IPS-NIHi7 (cell line): Measurements from ENCODE around the gene GRPEL2.
"Not testable (repeated sequence)": the region's sequence is repeated elsewhere in the genome, so short reads cannot be mapped to it uniquely, and the experiment has no call there.

Experiments used
- DNase-seq: peaks from one replicate; pipeline ENCODE4 v3.0.0; 2012; ENCODE audit warnings: mixed read lengths; ENCODE audit errors: extremely low spot score

Gene GRPEL2

GRCh38 chr5:149398747-149399266 lies 53.5 kb downstream of the GRPEL2 start:
- DNase-seq = not testable (repeated sequence)

GRCh38 chr5:149399775-149400174 lies 54.5 kb downstream of the GRPEL2 start:
- DNase-seq = no peak

GRCh38 chr5:149400304-149400703 lies 55.0 kb downstream of the GRPEL2 start:
- no peak for DNase-seq

- no peak for DNase-seq
Measured at GRCh38 chr5:149401051-149401450, 55.8 kb downstream of the GRPEL2 start.

GRCh38 chr5:149402291-149402690 lies 57.0 kb downstream of the GRPEL2 start:
- DNase-seq = no peak
